HCT116 (cell line): ENCODE measurements around the gene CTXN1. TPM values are rescaled to one million over a fixed set of nuclear protein-coding genes. Genes with fewer than 3 reads are reported as not detected.

Source experiments
- ATAC-seq: fragments of 200-7000 bp; cut with Tn5 transposase; 2 replicates; pipeline ENCODE4 v1.9.1; 2020; ENCODE audit warnings: mild to moderate bottlenecking, moderate library complexity
- BruUV-seq: library from RNA; stranded (reverse); fragments of 400-500 nt; replicated peaks from 2 replicates; lab custom pipeline; 2021; lab: Mats Ljungman, UMichigan
- CTCF ChIA-PET: fragments of 300-600 bp; sonication (Branson Sonifier 250); formaldehyde crosslinking; loops from one replicate; lab custom pipeline; 2021; ENCODE audit warnings: antibody characterized with exemption; lab: Charles Lee
- POLR2A ChIA-PET: fragments of 300-600, 350-600 bp; sonication (Branson Sonifier 250); formaldehyde crosslinking; loops from one replicate; lab custom pipeline; 2021; ENCODE audit warnings: antibody characterized with exemption; lab: Charles Lee
- RAD21 ChIA-PET, 2 experiments: fragments of 300-600 bp; sonication (Branson Sonifier 250); formaldehyde crosslinking; loops; one replicate each; lab custom pipeline; 2023; ENCODE audit warnings: low total read pairs in 2 of 2; ENCODE audit not compliant: uncharacterized antibody in 2 of 2, unreplicated experiment in 2 of 2, low non-redundant PET in 1 of 2; lab: Charles Lee
- DNase-seq: peaks from one replicate; pipeline ENCODE4 v3.0.0-alpha.2; 2010; ENCODE audit warnings: low read depth, low spot score
- H2AFZ ChIP-seq: fragments of 200-600 bp; shearing (Covaris generic), sonication (generic); 2 replicates; pipeline ENCODE4 v1.6.1; 2017; ENCODE audit warnings: low read depth, mixed run types, mixed read lengths, antibody characterized with exemption, low read length; ENCODE audit not compliant: poor library complexity, severe bottlenecking
- H3K27ac ChIP-seq: 2 replicates; pipeline ENCODE4 v1.5.1; 2012; ENCODE audit warnings: low read depth, low read length
- H3K27me3 ChIP-seq: fragments of 200-600 bp; sonication (generic); 2 replicates; pipeline ENCODE4 v1.6.1; 2016; ENCODE audit warnings: mixed run types, low read length, mixed read lengths; ENCODE audit not compliant: insufficient read depth
- H3K36me3 ChIP-seq, 2 experiments: fragments of 200-500 bp in 1 of 2; fragments of 200-600 bp in 1 of 2; sonication (Bioruptor generic) in 1 of 2; sonication (generic) in 1 of 2; 2 replicates each; pipeline versions ENCODE4 v1.5.1 to v1.6.1; 2014 to 2016; ENCODE audit warnings: low read length in 2 of 2, inconsistent platforms in 1 of 2, mixed read lengths in 1 of 2, mixed run types in 1 of 2; ENCODE audit not compliant: insufficient read depth in 2 of 2, control insufficient read depth in 1 of 2
- H3K4me1 ChIP-seq, 2 experiments: fragments of 200-600 bp in 1 of 2; sonication (generic) in 1 of 2; 2 replicates each; pipeline versions ENCODE4 v1.5.1 to v1.6.1; 2012 to 2017; ENCODE audit warnings: low read length in 2 of 2, inconsistent platforms in 1 of 2, mild to moderate bottlenecking in 1 of 2, mixed read lengths in 1 of 2, mixed run types in 1 of 2, moderate library complexity in 1 of 2; ENCODE audit not compliant: insufficient read depth in 2 of 2, control insufficient read depth in 1 of 2
- H3K4me2 ChIP-seq: fragments of 200-600 bp; sonication (generic); 2 replicates; pipeline ENCODE4 v1.6.1; 2017; ENCODE audit warnings: mixed run types, low read length, mixed read lengths
- H3K4me3 ChIP-seq, 2 experiments: fragments of 200-600 bp in 1 of 2; sonication (generic) in 1 of 2; replicated peaks in 1 of 2; 2 replicates each; pipeline ENCODE4 v1.5.1; 2011 to 2016; ENCODE audit warnings: low read length in 2 of 2, control low read depth in 1 of 2, low read depth in 1 of 2, mild to moderate bottlenecking in 1 of 2, mixed read lengths in 1 of 2, mixed run types in 1 of 2
- H3K79me2 ChIP-seq: fragments of 200-600 bp; sonication (generic); 2 replicates; pipeline ENCODE4 v1.6.1; 2017; ENCODE audit warnings: mild to moderate bottlenecking, mixed run types, low read length, moderate library complexity, mixed read lengths; ENCODE audit not compliant: insufficient read depth
- H3K9ac ChIP-seq: fragments of 200-600 bp; sonication (generic); 2 replicates; pipeline ENCODE4 v1.6.1; 2016; ENCODE audit warnings: low read length, mixed read lengths
- H3K9me2 ChIP-seq: fragments of 200-600 bp; sonication (generic), shearing (Covaris generic); 2 replicates; pipeline ENCODE4 v1.6.1; 2017; ENCODE audit warnings: mixed run types, mild to moderate bottlenecking, moderate library complexity; ENCODE audit not compliant: insufficient read depth
- H3K9me3 ChIP-seq, 2 experiments: fragments of 200-500 bp in 1 of 2; fragments of 200-600 bp in 1 of 2; sonication (Bioruptor generic) in 1 of 2; sonication (generic) in 1 of 2; 2 replicates each; pipeline ENCODE4 v1.6.1; 2014 to 2017; ENCODE audit warnings: low read length in 2 of 2, mixed read lengths in 2 of 2, inconsistent platforms in 1 of 2, low read depth in 1 of 2, mild to moderate bottlenecking in 1 of 2, mixed run types in 1 of 2, moderate library complexity in 1 of 2; ENCODE audit not compliant: control insufficient read depth in 1 of 2, insufficient read depth in 1 of 2
- H4K20me1 ChIP-seq: fragments of 200-600 bp; sonication (generic), shearing (Covaris generic); 2 replicates; pipeline ENCODE4 v1.6.1; 2017; ENCODE audit warnings: mixed run types, mild to moderate bottlenecking, moderate library complexity; ENCODE audit not compliant: insufficient read depth
- CBX3 ChIP-seq: IDR thresholded peaks from 2 replicates; pipeline ENCODE4 v1.6.1; 2012; ENCODE audit warnings: low read depth
- CEBPB ChIP-seq: IDR thresholded peaks from 2 replicates; pipeline ENCODE4 v1.6.1; 2012; ENCODE audit warnings: low read depth
- EGR1 ChIP-seq: IDR thresholded peaks from 2 replicates; pipeline ENCODE4 v1.6.1; 2012; ENCODE audit warnings: low read depth
- SIN3A ChIP-seq: IDR thresholded peaks from 2 replicates; pipeline ENCODE4 v1.6.1; 2012; ENCODE audit warnings: low read depth
- YY1 ChIP-seq: IDR thresholded peaks from 2 replicates; pipeline ENCODE4 v1.6.1; 2011; ENCODE audit warnings: low read length, low read depth, moderate library complexity, mild to moderate bottlenecking; ENCODE audit not compliant: insufficient replicate concordance; ENCODE audit errors: extremely low read depth
- intact Hi-C: fragments of 100-400 bp; cut with micrococcal nuclease; formaldehyde crosslinking; loops from 2 replicates; pipeline ENCODE4 v1.10.0; 2022
- total RNA-seq: library from RNA; stranded (reverse); gene quantifications from one replicate; pipeline ENCODE4 v1.2.1, GENCODE V29; 2021; ENCODE audit not compliant: unreplicated experiment
- TF ChIP-seq, protein P1 (sequence below): IDR thresholded peaks from 2 replicates; pipeline ENCODE4 v1.6.1; 2011; ENCODE audit warnings: mild to moderate bottlenecking, low read length, moderate library complexity; ENCODE audit not compliant: insufficient replicate concordance; ENCODE audit errors: extremely low read depth

The CTXN1 gene
- total RNA-seq, 1 experiment from 2014 or later: 56.0 TPM

DNA sequence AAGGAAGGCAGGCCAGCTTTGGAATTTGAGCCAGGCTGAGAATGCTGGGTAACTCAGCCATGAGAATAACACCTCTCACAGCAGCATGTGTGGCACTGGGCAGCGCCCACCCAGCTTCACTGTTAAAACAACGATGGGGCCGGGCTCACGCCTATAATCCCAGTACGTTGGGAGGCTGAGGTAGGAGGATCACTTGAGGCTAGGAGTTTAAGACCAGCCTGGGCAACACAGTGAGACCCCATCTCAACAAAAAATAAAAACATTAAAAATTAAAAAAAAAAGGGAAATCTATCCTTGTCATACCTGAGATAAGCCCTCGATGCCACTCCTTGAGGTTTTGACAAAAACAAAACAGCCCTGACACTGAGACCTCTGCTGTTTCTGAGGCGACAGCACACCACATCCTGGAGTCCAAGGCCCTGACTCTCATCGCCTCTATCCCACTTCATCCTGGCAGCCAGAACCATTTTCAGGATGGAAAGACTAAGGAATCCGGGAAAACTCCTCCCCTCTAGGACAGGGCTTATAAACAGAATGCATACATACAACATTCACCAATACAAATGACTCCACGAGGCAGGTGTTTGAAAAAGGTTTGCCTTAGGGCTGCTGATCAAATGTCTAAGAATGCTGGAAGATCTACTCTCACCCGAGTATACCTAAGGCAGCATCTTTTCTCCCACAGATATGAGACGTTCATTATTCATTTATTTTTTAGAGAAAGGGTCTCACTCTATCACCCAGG lies 40.2 kb upstream of the CTXN1 start:
- DNase-seq: no peak
- no peak overlapping the region for H3K4me2 ChIP-seq
- BruUV-seq: no TSS peak
- TF ChIP-seq, protein P1, sequence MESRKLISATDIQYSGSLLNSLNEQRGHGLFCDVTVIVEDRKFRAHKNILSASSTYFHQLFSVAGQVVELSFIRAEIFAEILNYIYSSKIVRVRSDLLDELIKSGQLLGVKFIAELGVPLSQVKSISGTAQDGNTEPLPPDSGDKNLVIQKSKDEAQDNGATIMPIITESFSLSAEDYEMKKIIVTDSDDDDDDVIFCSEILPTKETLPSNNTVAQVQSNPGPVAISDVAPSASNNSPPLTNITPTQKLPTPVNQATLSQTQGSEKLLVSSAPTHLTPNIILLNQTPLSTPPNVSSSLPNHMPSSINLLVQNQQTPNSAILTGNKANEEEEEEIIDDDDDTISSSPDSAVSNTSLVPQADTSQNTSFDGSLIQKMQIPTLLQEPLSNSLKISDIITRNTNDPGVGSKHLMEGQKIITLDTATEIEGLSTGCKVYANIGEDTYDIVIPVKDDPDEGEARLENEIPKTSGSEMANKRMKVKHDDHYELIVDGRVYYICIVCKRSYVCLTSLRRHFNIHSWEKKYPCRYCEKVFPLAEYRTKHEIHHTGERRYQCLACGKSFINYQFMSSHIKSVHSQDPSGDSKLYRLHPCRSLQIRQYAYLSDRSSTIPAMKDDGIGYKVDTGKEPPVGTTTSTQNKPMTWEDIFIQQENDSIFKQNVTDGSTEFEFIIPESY: no peak
- TF ChIP-seq CEBPB (no peak), SIN3A (no peak), EGR1 (no peak), CBX3 (no peak), YY1 (no peak)
- TF ChIP-seq, all 23 proteins: peak for 0
- Histone ChIP-seq H2AFZ (no peak overlapping the region), H3K36me3 (peaks cover 51 to 74% of the 10 kb centered on the region in 2 experiments; a peak in 3 of 4 replicates), H3K27ac (no peak overlapping the region), H3K9me2 (no peaks in the 10 kb centered on the region), H3K4me3 (no peak overlapping the region), H3K4me1 (no peaks in the 10 kb centered on the region), H3K9me3 (no peaks in the 10 kb centered on the region), H3K27me3 (no peaks in the 10 kb centered on the region), H3K79me2 (peaks cover 22% of the 10 kb centered on the region; the same call in 1 of the 2 replicates), H4K20me1 (no peaks in the 10 kb centered on the region), H3K9ac (no peak overlapping the region)
- ATAC-seq: no peak
- ChIA-PET RAD21 (no interaction called here), CTCF (no interaction called here), POLR2A (interaction anchor here (0.6 kb wide), 1 partner anchor 10 kb away, joined by 3 read pairs; no protein-coding TSS in a partner anchor)
- intact Hi-C loops: no loop called here
